Coronary artery (tissue), 2 donors: ENCODE measurements around the gene GALK1.

Experiments used
- DNase-seq: peaks from one replicate; pipeline ENCODE4 v3.0.0-alpha.2; 2017; ENCODE audit warnings: low spot score
- H3K27ac ChIP-seq, 2 donors: fragments of 200-600 bp; sonication (generic); one replicate each; pipeline ENCODE4 v1.5.1; 2016 to 2019
- H3K4me3 ChIP-seq: fragments of 200-600 bp; sonication (generic); 2 replicates; pipeline ENCODE4 v1.5.1; 2016; ENCODE audit warnings: mild to moderate bottlenecking, moderate library complexity
- CTCF ChIP-seq: fragments of 200-600 bp; sonication (generic); IDR thresholded peaks from one replicate; pipeline ENCODE4 v1.5.1; 2019; ENCODE audit warnings: antibody characterized with exemption

GALK1 gene

DNA sequence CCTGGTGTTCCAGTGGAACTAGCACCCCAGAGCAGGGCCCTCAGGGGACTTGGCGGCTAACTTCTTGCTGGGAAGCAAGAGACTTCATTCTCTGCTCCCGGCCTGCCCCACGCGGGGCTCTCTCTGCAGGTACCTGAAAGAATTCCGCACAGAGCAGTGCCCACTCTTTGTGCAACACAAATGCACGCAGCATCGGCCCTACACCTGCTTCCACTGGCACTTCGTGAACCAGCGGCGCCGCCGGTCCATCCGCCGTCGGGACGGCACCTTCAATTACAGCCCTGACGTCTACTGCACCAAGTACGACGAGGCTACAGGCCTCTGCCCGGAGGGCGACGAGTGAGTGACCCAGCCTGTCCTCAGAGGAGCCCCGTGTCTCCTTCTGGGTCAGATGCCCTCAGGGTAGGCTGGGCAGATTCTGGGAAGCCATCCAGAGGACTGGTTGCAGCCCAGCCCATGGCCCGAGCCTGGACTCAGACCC lies 44.7 kb upstream of the GALK1 start:
- H3K27ac ChIP-seq = peak overlapping the region; percentile 42 to 72

DNA sequence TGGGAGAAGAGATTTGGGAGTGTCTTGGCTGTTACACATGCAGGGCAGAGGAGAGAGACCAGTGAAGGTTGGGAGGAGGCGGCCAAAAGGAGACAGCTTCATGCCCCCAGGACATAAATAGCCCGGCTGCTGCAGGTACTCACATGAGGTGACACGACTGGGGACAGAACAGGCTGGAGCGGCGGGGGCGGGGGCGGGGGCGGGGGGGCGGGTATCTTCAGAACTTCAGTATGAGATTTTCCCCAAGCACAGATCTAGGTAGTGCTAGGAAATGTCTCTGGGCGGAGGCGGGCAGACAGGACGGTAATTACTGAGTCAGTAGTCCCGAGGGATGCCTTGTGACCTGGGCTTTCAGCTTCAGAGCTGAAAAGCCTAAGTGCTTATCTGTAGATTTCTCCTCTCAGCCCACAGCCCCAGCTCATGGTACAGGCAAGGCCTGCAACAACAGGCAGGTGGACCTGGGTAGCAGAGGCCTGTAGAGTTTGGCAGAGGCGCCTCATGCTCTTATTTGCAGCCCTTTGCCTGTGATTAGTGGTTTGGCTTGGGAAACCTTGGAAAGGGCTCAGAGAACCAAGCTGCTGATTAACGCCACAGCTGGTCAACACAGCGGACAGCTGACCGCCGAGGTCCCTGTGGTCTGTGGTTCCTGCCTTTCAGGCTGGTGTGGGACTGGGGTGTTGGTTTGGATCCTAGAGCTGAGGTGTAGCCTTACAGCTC lies 44.1 kb upstream of the GALK1 start:
- H3K4me3 ChIP-seq = peak overlapping the region; percentile 18
- peak overlapping the region; percentile 42 to 72 for H3K27ac ChIP-seq
- no peak for TF ChIP-seq CTCF
- peak; percentile 80 for DNase-seq

More for the DNA sequence above, 44.7 kb upstream of the GALK1 start:
- no peak for TF ChIP-seq CTCF
- peak; percentile 72 for DNase-seq
- H3K4me3 ChIP-seq = peak overlapping the region; percentile 18

DNA sequence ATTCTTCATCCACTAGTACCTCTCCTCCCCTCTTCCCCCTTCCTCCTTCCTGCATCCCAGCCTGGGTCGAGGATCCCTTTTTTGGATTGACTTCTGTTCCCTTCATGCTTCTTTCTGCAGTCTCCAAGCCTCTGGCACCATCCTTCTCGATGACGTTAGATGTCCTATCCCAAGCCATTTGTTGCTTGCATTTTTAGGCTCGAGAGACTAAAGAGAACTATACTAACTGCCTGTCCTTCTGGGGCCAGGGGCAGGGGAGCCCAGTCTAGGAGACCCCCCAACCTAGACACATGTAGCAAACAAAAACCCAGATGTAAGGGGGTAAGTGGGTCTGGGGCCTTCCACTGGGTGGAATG lies 43.5 kb upstream of the GALK1 start:
- no peak for DNase-seq
- H3K4me3 ChIP-seq = no peak overlapping the region
- no peak for TF ChIP-seq CTCF
- peak overlapping the region in 1 of 2 donors; percentile 72 for H3K27ac ChIP-seq

DNA sequence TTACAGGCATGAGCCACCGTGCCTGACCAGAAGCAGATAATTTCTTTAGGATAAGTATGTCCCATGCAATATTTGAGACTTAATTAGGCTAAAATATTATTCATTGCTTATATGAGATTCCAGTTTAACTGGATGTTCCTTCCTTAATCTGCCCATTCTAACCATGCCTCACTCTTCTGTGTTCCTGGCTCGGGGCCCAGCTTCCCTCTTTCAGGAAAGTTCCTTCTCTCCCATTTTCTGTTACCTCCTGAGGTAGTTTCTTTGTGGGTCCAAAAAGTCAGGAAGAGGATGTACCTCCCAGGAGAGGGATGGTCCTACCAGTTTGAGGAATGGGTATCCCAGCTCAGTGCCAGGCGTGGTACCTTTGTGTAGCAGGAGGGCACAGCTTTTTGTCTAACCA lies 42.9 kb upstream of the GALK1 start:
- Histone ChIP-seq H3K27ac (peak overlapping the region in 1 of 2 donors; percentile 72), H3K4me3 (no peak overlapping the region)
- DNase-seq = no peak
- TF ChIP-seq CTCF = no peak

- DNase-seq = no peak
- TF ChIP-seq CTCF = no peak
- no peak overlapping the region for H3K27ac ChIP-seq
- no peak overlapping the region for H3K4me3 ChIP-seq
Measured at GRCh38 chr17:75806822-75807500, 42.0 kb upstream of the GALK1 start.

DNA sequence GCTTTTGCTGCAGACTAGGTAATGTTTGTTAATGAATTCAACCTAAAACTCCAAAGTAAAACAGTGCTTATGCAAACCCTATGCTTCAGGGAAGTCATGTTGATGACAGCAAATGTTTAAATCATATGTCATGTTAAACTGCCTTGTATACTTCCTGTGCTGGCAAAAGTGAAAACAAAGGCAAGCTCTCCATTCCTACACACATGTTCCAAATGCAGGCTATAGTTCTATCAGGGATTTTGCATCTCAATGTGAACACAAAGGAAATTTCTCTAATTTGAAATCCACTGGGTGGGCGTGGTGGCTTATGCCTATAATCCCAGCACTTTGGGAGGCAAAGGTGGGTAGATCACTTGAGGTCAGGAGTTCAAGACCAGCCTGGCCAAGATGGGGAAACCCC lies 38.9 kb upstream of the GALK1 start:
- TF ChIP-seq CTCF = no peak
- Histone ChIP-seq H3K27ac (no peak overlapping the region), H3K4me3 (no peak overlapping the region)
- DNase-seq = no peak

- Histone ChIP-seq H3K4me3 (no peak overlapping the region), H3K27ac (no peak overlapping the region)
- no peak for TF ChIP-seq CTCF
- DNase-seq = no peak
Measured at GRCh38 chr17:75799402-75799801, 34.4 kb upstream of the GALK1 start.
